ENCODE results near the gene B4GAT1. TPM values are rescaled to one million over a fixed set of nuclear protein-coding genes. Genes with fewer than 3 reads are reported as not detected.

Gene B4GAT1
- total and polyA plus RNA-seq, 2 of the 4 experiments (the other 2 are of a cell fraction), result 10.6 to 18.4 TPM

GRCh38 chr11:66333896-66334604 lies 13.4 kb downstream of the B4GAT1 start:
- Histone ChIP-seq H3K27ac (ENCODE audit: insufficient read depth, low read length) (no peak overlapping the region), H3K4ac (ENCODE audit: low read depth, low read length) (0 out of 2 replicates have a peak overlapping the region, but pooled peaks have one; percentile 24), H2BK15ac (ENCODE audit: low read depth, low read length) (no peak overlapping the region), H3K56ac (ENCODE audit: extremely low read depth, insufficient read depth, low read length) (no peak overlapping the region), H2AK9ac (replicated peaks; ENCODE audit: low read depth, low read length, poor library complexity) (no peak overlapping the region), H2AK5ac (ENCODE audit: low read depth, low read length) (no peak overlapping the region), H3K18ac (ENCODE audit: low read depth, low read length) (no peak overlapping the region), H3K4me2 (ENCODE audit: low read depth, low read length) (no peak overlapping the region), H4K91ac (ENCODE audit: insufficient read depth, low read depth, low read length) (no peak overlapping the region), H2AFZ (replicated peaks; ENCODE audit: low read length, poor library complexity) (no peak overlapping the region), H4K8ac (ENCODE audit: low read depth in 2 of 2, low read length in 2 of 2) (no peak overlapping the region), H3K4me3 (ENCODE audit: insufficient read depth, low read depth, low read length) (no peak overlapping the region), H3K27me3 (ENCODE audit: control insufficient read depth, insufficient read depth, low read length) (no peaks in the 10 kb centered on the region), H3K9ac (ENCODE audit: low read depth, low read length) (no peak overlapping the region; the same call in 1 of the 2 replicates), H3K14ac (replicated peaks; ENCODE audit: low read depth, low read length) (no peak overlapping the region), H3K9me3 (ENCODE audit: control insufficient read depth, insufficient read depth, low read length) (no peaks in the 10 kb centered on the region), H3K23ac (ENCODE audit: low read depth, low read length) (peak overlapping the region; percentile 62; the same call in 1 of the 2 replicates), H3K4me1 (ENCODE audit: control insufficient read depth, insufficient read depth, low read length) (peaks cover 23% of the 10 kb centered on the region), H2BK120ac (ENCODE audit: low read depth, low read length) (no peak overlapping the region), H3K36me3 (ENCODE audit: control insufficient read depth, insufficient read depth, low read length) (peaks cover 22% of the 10 kb centered on the region), H2BK5ac (ENCODE audit: low read depth, low read length, poor library complexity, severe bottlenecking) (no peak overlapping the region), H3K79me1 (ENCODE audit: low read depth in 1 of 2, low read length in 2 of 2) (peaks cover 5 to 41% of the 10 kb centered on the region in 2 experiments; a peak in 3 of 4 replicates), H4K20me1 (ENCODE audit: insufficient read depth, low read length) (peaks cover 21% of the 10 kb centered on the region), H4K5ac (ENCODE audit: low read depth, low read length) (no peak overlapping the region), H3K9me1 (ENCODE audit: insufficient read depth, low read length) (no peaks in the 10 kb centered on the region), H2BK20ac (ENCODE audit: low read depth, low read length) (no peak overlapping the region)
- TF ChIP-seq POLR2A (IDR thresholded peaks at IDR 0.05; ENCODE audit: low read depth, low read length) (0 out of 2 replicates have a peak, but pooled peaks have one; percentile 20), NFE2L2 (IDR thresholded peaks at IDR 0.05; ENCODE audit: low read depth, low read length) (no peak)
- ATAC-seq (ENCODE audit: low read depth), result no peak
- CTCF ChIA-PET, result interaction anchor here (1.2 kb wide), 1 partner anchor 21 kb away, joined by 4 read pairs; no protein-coding TSS in a partner anchor
- intact Hi-C loops (cut with micrococcal nuclease), result no loop called here
- in situ Hi-C loops (cut with MboI; ENCODE audit: low sequenced_read_pairs), result no loop called here
- no peak for DNase-seq
- dilution Hi-C loops (cut with HindIII; ENCODE audit: low sequenced_read_pairs, unreplicated experiment), result no loop called here
- no TSS peak for BruUV-seq (replicated peaks)
- 85% methylated on average over 18 of the region's 29 CpGs; no CpG with 5 or more reads in 1 of the 2 experiments for WGBS, 2 experiments (ENCODE audit: extremely low coverage in 2 of 2, insufficient read length in 1 of 2)
- POLR2A ChIA-PET (ENCODE audit: unreplicated experiment), result interaction anchor here (1.2 kb wide), 1 partner anchor 17 kb away, joined by 6 read pairs; the partner anchor contains the start of gene CD248
